Measurements from ENCODE around the gene FUT1.

DNA sequence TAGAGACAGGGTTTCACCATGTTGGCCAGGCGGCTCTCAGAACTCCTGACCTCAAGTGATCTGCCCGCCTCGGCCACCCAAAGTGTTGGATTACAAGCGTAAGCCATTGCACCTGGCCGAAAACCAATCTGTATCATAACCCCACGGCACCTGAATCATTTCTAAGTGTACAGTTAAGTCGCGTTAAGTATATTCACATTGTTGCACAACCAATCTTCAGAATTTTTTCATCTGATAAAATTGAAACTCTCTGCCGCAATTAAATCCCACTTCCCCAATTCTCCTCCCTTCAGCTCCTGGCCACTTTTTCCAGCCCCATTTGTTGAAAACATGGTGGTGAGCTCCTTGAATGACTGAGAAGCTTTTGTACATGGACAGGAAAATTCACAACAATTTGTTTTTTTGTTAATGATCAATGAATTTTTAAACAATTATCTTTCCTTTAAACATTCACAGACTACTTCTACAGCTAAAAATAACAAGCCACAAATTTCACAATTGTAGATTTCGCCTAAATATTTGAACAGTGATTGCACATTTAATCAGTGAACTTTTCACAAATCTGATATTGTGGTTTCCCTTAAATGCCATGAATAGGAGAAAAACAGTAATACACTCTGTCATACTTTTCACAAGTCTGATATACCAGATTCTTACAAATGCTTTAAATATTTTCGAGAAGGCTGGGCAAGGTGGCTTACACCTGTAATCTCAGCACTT, 16.7 kb upstream of the FUT1 start:
- TF ChIP-seq, protein P1, sequence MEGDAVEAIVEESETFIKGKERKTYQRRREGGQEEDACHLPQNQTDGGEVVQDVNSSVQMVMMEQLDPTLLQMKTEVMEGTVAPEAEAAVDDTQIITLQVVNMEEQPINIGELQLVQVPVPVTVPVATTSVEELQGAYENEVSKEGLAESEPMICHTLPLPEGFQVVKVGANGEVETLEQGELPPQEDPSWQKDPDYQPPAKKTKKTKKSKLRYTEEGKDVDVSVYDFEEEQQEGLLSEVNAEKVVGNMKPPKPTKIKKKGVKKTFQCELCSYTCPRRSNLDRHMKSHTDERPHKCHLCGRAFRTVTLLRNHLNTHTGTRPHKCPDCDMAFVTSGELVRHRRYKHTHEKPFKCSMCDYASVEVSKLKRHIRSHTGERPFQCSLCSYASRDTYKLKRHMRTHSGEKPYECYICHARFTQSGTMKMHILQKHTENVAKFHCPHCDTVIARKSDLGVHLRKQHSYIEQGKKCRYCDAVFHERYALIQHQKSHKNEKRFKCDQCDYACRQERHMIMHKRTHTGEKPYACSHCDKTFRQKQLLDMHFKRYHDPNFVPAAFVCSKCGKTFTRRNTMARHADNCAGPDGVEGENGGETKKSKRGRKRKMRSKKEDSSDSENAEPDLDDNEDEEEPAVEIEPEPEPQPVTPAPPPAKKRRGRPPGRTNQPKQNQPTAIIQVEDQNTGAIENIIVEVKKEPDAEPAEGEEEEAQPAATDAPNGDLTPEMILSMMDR (conservative IDR thresholded peaks at IDR 0.05; ENCODE audit: low read length): no peak
- no peak for TF ChIP-seq EZH2phosphoT487 (IDR thresholded peaks at IDR 0.05; ENCODE audit: borderline replicate concordance, low read depth, low read length)
